Central memory CD4-positive, alpha-beta T cell (primary cell): ENCODE data around the gene RTN4R.
"Not testable (repeated sequence)": the region's sequence is repeated elsewhere in the genome, so short reads cannot be mapped to it uniquely, and the experiment has no call there.

Source experiments
- DNase-seq: peaks from one replicate; pipeline ENCODE4 v3.0.0; 2022

Gene RTN4R

DNA sequence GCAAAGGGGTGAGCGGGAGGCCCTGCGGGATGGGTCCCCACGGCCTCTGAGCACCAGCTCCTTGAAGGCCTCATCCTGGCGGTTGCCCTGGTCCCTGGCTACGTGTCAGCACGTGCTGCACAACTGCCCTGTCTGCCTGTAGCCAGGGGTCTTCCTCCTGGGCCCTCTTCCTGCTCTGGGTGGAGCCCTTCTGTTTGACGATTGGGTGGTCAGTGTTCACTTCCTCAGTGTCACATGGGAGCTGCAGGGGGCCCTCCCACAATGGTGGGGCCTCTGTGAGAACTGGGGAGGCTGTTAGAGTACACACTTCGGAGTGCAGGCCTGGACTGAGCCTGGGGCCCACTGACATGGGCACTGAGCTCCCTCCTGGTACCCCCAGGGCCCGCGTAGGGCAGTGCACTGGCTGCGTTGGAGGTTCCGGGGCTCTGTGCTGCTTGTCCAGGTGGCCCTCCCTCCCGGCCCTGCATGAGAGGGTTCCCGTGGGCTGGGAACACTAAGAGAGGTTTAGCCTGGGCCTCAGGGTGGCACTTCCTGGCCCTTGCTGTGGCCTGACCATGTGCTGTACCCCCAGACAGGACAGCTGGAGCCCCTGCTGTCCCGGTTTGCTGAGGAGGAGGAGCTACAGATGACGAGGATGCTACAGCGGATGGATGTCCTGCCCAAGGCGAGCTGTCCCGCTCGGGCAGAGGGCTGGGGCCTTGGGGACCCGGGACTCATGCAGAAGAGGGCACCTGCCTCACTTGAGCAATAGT, 38.0 kb upstream of the RTN4R start:
- no peak for DNase-seq

DNA sequence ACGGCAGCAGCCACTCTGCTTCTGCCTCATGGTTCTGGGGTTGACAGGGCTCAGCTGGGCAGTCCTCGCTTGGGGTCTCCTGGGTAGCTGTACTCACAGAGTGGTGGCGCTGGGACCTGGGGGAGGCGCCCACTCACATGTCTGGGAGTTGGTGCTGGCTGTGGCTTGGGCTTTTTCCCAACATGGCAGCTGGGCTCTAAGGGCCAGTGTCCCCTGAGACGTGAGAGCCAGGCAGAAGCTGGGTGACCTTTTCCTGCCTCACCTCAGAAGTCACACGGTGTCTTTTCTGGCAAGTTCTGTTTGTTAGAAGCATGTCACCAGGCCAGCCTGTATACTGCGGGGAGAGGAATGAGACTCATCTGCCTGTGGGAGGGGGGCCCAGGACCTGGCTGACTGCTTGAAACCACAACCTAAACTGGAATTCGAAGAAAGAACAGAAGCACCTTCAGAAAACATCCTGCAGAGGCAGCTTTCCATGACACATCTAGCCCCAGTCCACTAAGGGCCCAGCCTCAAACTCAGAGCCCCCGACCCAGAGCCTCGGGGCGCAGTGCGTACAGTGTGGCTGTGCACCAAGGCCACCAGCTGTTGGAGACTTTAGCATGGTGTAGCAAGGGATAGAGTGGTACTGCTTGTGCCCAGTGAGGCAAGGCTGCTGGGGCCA, 37.2 kb upstream of the RTN4R start:
- DNase-seq: not testable (repeated sequence)

DNA sequence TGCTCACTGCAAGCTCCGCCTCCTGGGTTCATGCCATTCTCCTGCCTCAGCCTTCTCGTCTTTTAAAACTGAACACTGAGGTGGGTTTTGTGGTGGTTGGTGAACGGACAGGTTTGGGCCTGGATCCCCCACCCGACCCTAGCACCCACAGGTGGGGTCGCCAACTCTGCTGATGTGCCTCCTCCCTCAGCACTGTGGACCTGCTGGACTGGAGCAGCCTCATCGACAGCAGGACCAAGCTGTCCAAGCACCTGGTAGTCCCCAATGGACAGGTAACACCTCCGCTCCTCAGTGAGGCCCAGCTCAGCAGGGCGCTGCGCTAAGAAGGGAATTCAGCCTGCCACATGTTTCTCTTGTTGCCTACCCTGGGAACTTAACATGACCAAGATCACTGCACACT, 36.5 kb upstream of the RTN4R start:
- no peak for DNase-seq

DNA sequence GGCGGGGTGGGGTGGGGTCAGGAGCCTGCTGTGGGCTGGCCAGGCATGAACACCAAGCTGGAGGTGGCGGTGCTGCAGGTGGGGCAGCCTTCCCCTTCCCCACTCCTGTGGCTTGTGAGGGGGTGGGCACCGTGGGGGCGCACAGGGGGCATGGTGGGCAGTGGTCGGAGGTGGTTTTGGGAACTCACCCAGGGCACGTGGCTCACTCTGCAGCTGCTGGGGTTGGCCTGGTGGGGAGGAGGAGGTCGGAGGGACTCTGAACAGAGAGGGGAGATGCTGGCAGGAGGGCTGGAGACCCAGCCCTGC, 35.1 kb upstream of the RTN4R start:
- DNase-seq: not testable (repeated sequence)

DNA sequence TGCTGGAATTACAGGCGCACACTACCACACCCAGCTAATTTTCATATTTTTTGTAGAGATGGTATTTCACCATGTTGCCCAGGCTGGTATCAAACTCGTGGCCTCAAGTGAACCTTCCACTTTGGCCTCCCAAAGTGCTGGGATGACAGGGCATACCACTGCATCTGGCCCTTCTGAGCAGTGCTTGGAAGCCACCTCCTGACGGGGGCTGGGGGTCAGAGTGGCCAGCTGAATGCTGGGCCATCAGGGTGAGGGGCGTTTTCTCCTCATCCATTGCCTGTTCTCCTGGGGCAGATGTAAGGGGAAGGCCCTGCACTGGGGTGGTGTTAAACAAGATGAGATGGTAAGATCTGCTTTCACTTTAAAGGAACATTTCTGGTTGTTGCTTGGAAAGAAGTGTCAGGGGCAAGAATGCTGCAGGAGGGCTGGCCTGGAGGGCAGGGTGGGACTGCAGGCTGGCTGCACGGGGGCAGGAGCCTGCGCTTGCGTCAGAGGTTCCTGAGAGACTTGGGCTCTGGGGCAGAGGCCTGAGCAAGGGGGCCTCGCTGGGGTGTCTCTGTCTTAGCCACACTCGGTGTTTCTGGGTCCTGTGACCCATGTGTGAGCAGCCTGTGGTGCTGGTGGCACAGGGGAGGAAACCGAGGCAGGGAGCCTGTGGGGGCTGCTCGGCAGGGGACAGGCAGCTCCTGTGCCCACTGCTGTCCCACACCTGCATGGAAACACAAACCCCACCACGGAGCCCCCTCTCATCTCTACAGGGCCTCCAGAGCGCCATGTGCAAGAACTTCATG, 34.5 kb upstream of the RTN4R start:
- DNase-seq: no peak

DNA sequence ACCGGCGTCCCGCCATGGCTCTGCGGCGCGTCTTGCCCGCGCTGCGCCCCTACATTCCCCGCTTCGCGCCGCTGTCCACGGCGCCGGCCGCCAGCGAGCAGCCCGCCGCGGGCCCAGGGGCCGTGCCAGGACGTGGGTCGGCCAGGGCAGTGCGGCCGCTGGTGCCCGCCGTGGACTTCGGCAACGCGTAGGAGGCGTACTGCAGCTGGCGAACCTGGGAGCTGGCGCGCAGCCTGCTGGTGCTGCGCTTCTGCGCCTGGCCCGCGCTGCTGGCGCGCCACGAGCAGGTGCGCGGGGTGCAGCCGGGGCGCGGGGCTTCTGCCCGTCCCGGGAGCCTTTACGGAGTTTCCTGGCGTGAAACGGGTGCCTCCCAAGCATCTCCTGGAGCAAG, 31.6 kb upstream of the RTN4R start:
- DNase-seq: no peak

DNA sequence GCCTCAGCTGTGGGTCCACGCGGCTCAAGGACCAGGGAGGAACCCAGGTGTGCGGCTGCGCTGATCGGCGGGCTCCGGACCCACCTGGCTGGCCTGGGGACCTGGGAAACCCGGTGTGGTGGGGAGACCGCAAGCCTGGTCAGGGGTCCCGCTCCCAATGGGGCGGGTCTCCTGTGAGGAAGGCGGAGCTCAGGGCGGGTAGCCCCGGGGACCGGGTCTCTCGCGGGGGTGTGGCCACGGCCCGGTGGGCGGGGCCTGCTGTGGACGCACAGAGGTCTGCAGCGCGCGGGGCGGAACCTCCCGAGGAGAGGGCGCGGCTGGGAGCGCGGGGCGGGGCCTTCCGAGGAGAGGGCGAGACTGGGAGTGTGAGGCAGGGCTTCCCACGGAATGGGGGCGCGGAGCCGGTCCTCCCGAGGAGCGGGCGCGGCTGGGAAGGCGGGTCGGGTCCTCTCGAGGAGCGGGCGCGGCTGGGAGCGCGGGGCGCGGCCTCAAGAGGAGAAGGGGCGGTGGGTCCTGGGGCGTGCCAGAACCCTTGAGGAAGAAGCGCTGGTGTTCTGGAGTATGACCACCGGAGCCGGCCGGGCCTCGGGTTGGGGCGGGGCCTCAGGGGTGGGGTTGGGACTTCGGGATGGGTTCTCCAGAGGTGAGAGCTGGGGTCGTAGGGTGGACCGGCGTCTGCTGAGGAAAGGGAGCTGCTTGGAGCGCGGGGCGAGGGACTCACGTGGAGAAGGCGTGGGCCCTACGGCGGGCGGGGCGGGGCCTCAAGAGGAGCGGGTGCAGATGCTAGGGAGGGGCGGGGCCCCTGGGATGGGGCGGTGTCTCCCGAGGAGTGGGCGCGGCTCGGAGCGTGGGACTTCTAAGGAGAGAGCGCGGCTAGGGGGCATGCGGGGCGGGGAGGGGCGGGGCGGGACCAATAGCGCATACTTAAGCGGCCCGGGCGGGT, 31.0 kb upstream of the RTN4R start:
- DNase-seq: peak; percentile 88

DNA sequence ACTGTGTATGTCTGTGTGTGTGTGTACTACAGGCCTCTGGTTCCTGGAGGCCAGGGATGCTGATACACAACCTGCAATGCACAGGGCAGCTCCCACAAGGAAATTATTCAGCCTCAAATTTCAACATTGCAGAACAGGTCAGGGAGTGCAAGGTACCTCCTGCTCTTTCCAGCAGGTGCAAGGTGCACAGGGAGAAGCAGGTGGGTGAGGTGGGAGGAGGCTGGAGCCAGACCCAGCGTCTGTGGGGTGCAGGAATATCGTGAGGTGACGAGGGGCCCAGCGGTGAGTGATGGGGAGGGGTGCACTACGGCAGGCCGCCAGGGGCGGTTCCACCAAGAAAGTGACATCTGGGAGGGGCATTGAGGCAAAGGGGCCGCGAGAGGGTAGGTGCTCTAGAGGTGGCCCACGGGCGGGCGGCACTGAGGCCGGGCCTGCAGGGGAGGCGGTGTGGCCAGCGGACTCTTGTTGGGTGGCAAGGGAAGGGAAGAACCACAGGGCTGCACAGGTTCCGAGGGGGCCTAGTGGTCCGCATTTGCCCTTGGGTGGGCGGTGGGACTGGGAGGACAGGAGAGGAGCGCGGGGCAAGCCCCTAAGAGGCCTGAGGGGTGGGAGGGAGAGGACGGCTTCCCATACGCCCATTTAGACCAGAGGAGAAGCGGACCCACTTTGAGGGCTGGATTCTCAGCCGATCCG, 30.1 kb upstream of the RTN4R start:
- no peak for DNase-seq

DNA sequence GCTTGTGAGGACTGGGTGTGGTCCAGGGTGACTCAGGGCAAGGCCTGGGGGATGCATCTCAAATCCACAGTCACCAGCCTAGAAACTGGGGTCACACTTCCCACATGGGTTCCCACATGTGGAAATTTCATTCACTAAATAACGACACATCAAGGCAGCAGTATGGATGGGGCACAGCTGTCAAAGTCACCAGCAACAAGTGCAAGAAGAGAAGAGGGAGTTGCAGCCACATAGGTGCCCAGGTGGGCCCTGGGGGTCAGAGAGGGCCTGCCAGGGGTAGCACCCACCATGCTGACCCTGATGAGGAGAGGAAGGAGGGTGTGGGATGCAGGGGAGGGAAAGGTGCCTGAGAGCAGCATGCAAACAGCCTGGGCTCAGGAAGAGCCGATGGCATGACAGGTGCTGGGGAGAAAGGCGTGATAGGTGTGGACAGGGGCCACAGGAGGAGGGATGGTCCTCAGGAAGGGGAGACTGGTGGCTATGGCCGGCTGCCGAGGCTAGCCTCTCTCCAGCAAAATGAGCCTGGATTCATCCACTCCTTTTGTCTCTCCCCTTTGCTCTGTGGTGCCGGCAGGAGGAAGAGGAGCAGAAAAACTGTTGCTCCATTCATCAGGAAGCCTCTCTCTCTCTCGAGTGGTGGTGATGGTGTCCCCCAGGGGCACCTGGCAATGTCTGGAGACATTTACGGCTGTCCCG, 29.4 kb upstream of the RTN4R start:
- DNase-seq: no peak

DNA sequence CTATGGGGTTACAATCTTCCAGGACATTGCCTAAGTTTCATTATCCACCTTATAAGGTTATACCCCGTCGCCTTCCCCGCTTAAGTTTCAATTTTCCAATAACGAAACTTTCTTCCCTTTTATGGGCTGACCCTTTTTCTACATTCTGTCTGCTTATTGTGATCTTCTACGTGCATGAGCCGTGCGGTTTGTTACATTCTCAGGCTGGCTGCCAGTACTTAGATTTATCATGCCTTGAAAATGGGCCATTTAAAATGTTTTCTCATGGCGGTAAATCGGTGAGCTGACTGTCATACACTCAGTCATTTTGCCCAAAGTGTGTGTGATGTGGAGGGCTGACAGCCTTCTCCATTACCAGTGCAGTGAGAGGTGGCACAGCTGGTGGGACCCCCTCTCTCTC, 28.5 kb upstream of the RTN4R start:
- DNase-seq: no peak

DNA sequence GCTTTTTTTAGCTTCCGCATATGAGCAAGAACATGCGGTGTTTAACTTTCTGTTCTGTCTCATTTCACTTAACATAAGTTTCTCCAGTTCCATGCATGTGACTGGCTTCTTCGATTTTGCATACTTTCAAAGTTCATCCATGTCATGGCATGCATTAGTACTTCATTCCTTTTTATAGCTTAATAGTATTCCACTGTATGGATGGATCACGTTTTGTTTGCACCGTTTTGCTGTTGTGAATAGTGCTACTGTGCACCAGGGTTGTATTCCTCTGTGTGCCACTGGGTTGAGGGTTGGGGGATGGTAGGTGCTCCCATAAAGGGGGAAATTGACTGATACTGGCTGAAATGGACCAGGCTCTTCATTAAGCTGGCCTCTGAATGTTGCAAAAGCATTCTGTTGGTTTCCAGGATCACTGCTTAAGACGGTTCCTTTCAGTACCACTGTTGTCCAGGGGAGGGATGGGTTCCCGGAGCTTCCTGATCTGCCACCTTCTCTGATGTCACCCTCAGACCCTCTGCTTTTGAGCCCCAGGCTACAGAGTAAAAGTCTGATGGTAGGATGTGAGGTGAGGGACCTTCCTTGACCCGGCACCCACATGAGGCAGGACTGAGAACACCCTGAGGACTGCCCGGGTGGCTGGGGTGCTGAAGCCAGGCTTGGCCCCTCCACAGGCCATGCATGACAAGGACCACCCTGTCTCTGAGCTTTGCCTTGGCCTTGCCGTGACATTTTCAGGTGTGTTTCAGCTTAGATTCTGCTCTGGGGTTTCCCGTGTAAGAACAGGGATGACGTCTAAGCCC, 27.3 kb upstream of the RTN4R start:
- DNase-seq: no peak

DNA sequence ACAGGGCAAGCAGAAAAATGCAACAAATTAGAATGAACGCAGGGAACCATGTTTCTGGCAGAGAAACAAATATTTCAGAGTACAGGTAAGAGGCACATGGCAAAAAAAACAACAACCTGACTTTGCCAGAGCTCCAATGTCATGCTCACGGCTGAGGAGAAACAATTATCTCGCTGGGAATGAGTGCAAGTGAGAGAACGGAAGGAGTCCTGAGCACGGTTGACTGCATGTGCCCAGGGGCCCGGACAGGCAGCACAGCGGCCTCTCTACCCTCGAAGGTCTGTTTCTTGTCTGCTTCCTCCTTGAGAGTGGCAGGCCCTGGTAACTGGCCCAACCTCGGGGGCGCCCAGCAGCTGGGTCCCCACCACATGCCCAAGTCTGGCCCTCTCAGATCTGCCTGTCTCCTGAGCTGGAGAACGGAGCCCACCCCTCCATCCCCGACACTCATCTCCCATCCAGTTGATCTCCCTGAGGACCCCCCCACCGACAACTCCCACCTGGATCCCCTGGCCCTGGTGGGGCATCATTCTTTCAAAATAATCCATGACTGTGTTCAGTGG, 24.6 kb upstream of the RTN4R start:
- no peak for DNase-seq

DNA sequence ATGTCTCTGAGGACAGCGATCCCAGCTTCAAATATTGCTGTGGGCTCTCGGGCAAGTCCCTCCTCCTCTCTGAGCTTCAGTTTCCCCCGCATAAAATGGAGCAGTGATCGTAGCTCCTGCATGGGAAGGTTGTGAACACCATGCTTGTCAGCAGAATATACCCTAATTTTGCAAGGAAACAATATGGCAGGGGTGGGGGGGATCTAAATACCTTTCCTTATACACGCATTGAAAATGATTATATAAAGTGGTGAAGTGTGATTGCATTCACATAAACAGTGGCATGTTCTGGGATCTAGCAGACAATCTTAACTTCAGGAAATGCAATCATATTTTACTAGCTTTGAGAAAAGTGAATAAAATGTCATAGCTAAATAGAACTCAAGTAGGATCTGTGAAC, 24.0 kb upstream of the RTN4R start:
- no peak for DNase-seq

DNA sequence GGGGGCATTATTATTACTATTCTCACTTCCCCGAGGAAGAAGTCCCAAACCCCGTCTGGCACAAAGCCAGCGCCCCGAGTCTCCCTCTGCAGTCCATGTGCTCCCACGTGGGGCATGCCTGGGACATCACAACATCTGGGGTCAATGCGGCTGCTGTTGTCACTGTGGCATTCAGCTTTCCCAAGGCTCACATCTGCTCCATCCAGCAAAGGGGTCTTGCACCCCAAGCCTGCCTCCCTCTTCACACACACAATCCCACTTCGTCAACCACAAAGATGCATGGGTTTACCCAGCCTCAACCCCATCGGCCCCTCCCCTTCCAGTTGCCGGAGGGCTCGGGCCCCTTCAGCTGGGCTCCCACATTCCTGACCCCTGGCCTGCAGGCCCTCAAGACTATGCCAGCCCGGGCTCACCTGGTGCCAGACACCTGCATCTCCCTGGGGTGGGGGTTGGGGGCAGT, 23.5 kb upstream of the RTN4R start:
- no peak for DNase-seq

DNA sequence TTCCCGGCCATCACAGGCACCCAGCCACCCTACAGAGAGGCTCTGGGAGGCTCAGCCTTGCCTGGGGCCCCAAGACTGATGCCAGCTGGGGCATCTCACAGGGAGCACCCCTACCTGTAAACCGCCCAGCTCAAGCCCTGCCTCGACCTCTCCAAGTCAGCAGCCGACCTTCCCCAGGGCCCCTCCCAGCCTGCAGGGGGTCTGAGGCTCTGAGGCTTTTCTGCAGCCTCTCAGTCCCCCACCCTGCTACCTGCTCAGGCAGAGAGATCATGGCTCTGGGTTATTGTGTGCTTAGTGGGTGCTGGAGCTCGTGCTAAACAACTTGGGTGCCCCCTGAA, 23.1 kb upstream of the RTN4R start:
- DNase-seq: no peak

DNA sequence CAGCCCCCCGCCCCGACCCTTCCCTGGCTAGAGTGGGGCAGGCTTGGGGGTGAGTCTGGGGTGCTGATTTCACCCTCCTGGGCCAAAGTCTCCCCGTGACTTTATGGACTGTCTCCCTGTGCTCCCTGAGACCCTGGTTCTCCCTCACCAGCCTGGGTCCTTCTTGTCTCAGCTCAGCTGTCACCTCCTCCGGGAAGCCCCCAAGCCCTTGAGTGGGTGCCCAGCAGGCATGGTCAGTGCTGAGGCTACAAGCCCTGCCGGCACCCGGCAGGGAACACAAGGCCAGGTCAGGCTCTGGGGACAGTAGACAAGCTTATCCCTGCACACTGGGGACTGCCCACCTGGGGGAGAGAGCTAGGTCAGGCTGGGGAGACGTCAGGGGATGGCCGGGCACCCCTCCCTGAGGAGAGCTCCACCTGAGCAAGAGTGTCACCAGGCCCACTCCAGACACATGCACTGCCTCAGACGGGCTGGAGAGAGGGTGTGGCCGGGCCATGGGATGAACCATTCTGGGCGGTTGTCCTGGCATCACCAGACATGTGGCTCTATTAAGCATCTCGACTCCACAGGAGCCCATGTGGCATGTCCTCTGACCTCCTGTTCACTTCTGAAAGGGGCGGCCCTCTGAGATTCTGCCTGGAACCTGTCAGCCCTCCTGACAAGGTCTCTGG, 22.6 kb upstream of the RTN4R start:
- DNase-seq: no peak

DNA sequence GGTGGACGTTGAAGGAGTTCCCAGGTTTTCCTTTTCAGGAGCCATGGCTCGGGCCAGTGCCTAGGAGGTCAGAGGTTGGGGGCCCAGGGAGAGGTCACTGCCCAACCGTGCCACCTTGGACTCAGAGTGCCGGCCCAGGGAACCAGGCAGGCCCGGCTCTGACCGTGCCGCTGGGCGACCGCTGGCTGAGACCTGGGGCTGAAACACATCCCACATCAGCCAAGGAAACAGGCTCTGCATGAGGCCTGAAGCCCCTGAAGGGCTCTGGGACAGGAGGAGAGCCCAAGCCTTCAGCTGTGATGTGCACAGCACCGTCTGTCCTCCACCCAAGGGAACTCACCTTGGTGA, 21.9 kb upstream of the RTN4R start:
- no peak for DNase-seq

DNA sequence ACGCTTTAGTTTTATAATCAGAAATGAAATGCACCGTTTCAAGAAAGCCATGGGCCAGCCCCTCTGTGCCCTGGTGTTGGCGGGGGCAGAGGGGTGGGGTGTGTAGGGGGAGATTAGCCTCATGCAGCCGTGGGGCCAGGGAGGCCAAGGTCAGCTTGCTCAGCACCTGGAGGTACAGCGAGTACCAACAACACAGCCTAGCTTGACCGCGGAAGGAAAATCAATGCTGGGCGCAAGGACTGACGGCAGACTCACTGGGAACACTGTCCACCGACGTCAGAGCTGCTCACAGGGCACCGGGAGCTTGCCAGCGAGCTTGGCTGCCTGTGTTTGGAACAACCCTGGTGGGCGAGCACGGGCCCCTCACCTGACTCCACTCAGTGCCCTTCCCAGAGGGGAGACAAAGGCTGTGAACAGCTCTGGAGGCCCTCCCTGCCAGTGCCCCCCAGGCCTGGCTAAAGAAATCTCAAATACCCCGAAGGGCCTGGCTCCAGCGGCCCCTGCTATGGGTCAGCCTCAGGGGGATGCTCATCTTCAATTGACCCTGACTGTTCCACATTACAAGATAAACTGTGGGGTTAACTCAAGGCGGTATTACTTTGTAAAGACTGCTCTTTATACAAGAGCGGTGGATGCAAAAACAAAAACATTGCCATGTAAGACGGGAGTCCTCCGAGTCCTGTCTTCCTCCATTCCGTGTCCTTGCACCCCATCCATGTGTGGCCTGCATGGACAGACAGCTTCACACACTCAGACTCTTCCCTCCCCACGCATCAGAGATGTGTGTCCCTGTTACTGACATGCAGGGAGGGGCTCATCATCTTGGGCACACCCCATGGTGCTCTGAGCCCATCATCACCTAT, 21.3 kb upstream of the RTN4R start:
- DNase-seq: not testable (repeated sequence)
